PFSK-1 (cell line): ENCODE measurements around the gene ATRNL1.

Experiments
- FOXP2 ChIP-seq: optimal IDR thresholded peaks from 2 replicates; pipeline ENCODE3; 2011; ENCODE audit warnings: borderline replicate concordance, control low read depth, inconsistent platforms; ENCODE audit not compliant: insufficient read depth; ENCODE audit errors: extremely low read length, extremely low read depth
- POLR2AphosphoS5 ChIP-seq: IDR thresholded peaks from 2 replicates; pipeline ENCODE4 v1.6.1; 2012; ENCODE audit warnings: low read depth, mild to moderate bottlenecking, control low read depth, low read length, moderate library complexity
- SIN3A ChIP-seq: IDR thresholded peaks from 2 replicates; pipeline ENCODE4 v1.6.1; 2012; ENCODE audit warnings: mild to moderate bottlenecking, low read length, moderate library complexity, borderline replicate concordance; ENCODE audit not compliant: insufficient read depth
- TAF1 ChIP-seq: IDR thresholded peaks from 2 replicates; pipeline ENCODE4 v1.6.1; 2012; ENCODE audit warnings: low read length, control low read depth, borderline replicate concordance; ENCODE audit not compliant: insufficient read depth
- TF ChIP-seq, protein P1 (sequence below), 2 experiments: IDR thresholded peaks; 2 replicates each; pipeline versions ENCODE4 v1.6.1 to v1.8.0; 2011 to 2012; ENCODE audit warnings: low read depth in 2 of 2, low read length in 2 of 2, control low read depth in 1 of 2, inconsistent platforms in 1 of 2, mild to moderate bottlenecking in 1 of 2, moderate library complexity in 1 of 2; ENCODE audit not compliant: insufficient read depth in 1 of 2

The ATRNL1 gene

DNA sequence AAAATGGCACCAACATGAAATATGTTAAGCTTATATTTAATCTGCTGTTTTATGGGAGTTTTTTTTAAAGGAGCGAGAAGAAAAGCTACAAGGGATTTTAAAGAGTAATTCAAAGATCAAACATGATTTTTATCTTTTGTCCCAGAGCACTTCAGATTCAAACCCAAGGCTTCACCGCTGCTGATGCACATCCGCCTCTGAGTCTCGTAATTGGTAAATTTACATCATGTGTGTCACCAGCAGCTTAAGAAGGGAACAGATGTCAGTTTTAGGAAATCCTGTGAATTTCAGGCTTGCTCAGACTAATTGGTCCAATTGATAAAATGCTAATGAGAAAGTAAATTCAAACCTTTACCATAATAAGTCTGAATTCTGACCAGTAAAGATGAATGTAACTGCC is 773.5 kb downstream of the ATRNL1 start:
- TF ChIP-seq POLR2AphosphoS5, result no peak
- TF ChIP-seq FOXP2, result no peak
- TF ChIP-seq, protein P1, sequence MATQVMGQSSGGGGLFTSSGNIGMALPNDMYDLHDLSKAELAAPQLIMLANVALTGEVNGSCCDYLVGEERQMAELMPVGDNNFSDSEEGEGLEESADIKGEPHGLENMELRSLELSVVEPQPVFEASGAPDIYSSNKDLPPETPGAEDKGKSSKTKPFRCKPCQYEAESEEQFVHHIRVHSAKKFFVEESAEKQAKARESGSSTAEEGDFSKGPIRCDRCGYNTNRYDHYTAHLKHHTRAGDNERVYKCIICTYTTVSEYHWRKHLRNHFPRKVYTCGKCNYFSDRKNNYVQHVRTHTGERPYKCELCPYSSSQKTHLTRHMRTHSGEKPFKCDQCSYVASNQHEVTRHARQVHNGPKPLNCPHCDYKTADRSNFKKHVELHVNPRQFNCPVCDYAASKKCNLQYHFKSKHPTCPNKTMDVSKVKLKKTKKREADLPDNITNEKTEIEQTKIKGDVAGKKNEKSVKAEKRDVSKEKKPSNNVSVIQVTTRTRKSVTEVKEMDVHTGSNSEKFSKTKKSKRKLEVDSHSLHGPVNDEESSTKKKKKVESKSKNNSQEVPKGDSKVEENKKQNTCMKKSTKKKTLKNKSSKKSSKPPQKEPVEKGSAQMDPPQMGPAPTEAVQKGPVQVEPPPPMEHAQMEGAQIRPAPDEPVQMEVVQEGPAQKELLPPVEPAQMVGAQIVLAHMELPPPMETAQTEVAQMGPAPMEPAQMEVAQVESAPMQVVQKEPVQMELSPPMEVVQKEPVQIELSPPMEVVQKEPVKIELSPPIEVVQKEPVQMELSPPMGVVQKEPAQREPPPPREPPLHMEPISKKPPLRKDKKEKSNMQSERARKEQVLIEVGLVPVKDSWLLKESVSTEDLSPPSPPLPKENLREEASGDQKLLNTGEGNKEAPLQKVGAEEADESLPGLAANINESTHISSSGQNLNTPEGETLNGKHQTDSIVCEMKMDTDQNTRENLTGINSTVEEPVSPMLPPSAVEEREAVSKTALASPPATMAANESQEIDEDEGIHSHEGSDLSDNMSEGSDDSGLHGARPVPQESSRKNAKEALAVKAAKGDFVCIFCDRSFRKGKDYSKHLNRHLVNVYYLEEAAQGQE (IDR thresholded peaks at IDR 0.05; ENCODE audit: insufficient read depth in 1 of 2, low read depth in 2 of 2, low read length in 2 of 2), result no peak
- no peak for TF ChIP-seq TAF1
- no peak for TF ChIP-seq SIN3A

DNA sequence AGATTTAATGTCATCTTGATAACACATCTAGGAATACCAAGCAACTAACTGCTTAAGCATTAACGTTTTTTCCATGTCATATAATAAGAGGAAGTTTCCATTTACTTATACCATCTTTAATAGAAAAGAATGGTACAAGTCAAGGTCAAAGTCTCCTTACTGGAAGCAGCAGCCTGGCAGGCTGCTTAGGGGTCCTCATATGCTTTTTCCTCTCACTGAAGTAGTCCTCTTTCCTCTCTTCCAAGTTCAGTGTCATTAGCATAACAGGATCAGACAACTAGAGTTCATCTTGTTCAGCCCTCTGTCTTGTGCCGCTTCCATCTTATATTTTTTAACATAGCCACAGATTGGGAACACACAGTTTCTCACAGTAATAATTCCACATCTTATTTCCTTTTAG is 774.1 kb downstream of the ATRNL1 start:
- TF ChIP-seq SIN3A (no peak), TAF1 (no peak), FOXP2 (no peak), POLR2AphosphoS5 (no peak)
- TF ChIP-seq, protein P1 (IDR thresholded peaks at IDR 0.05; ENCODE audit: insufficient read depth in 1 of 2, low read depth in 2 of 2, low read length in 2 of 2), result no peak

DNA sequence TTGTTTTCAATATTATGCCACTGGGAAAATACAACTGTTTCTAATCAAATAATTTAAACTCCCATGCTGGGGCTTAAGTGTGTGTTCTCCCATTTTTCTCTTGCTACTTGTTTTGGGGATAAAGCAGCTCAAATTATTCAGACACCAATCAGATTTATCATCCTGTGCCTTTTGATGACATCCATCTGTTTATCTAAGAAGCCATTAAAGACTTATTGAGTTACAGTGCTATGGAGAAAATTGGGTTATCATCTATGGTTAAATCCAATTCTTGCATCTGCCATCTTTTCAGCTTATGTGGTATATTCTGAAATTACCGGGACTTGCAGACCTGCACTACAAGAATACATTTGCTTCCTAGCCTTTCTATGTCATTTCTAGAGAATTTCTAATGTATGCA is 778.7 kb downstream of the ATRNL1 start:
- TF ChIP-seq SIN3A, result no peak
- no peak for TF ChIP-seq TAF1
- TF ChIP-seq, protein P1 (IDR thresholded peaks at IDR 0.05; ENCODE audit: insufficient read depth in 1 of 2, low read depth in 2 of 2, low read length in 2 of 2), result no peak
- no peak for TF ChIP-seq POLR2AphosphoS5
- TF ChIP-seq FOXP2, result no peak

DNA sequence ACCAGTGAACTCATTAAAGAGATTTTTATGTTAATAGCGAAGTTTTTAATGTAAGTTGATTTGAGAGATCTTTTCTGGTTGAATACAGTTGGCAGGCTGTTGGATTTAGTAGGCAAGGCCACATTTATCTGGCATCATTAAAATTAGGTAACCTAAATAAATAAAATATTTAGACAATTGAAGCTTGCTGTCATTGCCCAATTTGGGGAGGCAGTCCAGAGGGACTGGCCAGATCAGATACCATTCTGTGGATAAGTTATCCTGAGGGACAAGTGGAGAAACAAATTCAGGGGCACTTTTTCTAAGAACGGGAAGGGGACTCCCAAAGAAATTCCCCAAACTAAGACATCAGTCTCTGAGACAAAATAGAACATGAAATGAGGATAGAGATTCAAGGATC is 782.0 kb downstream of the ATRNL1 start:
- TF ChIP-seq TAF1 (no peak), POLR2AphosphoS5 (no peak), FOXP2 (no peak), SIN3A (no peak)
- TF ChIP-seq, protein P1 (IDR thresholded peaks at IDR 0.05; ENCODE audit: insufficient read depth in 1 of 2, low read depth in 2 of 2, low read length in 2 of 2), result no peak

DNA sequence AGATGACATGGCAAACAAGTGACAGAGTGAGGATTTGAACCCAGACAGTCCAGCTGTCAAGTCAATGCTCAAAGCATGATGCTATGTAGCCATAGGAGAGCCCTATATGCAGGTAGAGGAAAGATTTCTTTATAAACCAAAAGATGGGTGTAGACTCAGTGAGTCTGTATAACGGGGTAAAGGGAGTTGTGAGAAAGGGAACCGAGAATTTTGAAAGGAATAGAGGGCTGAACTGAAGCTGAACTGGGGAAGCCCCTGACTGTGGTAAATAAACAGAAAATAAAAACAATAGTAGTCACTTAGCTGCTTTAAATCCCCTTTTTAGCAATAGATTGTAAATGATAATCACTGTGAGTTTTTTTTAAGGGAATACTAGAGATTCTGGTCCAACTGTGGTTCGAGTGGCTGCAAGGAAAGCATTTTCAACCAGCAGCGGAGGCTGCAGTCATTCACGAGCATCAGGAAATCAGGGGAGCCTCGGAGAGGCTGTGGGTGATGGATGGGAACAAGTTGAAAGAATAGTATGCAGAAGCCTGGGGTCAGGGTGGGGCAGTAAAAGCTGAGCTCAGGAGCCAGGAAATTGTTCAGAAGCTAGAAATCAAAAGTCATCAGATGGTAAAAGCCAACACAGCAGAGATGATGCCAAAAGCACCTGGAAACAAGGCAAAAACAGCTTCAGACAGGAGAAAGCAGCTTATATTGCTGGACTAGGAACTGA is 786.4 kb downstream of the ATRNL1 start:
- TF ChIP-seq SIN3A (no peak), TAF1 (no peak), POLR2AphosphoS5 (no peak), FOXP2 (no peak)
- TF ChIP-seq, protein P1 (IDR thresholded peaks at IDR 0.05; ENCODE audit: insufficient read depth in 1 of 2, low read depth in 2 of 2, low read length in 2 of 2), result no peak
